H9 (cell line): ENCODE measurements around the gene BAIAP2. TPM values are rescaled to one million over a fixed set of nuclear protein-coding genes. Genes with fewer than 3 reads are reported as not detected.
A peak's percentile ranks its signal among the peaks of the same experiment; 100 is the strongest.

Experiments used
- DNase-seq: peaks from one replicate; pipeline ENCODE4 v3.0.0-alpha.2; 2017
- H2AFZ ChIP-seq: one replicate; pipeline ENCODE4 v1.6.1; 2013; ENCODE audit warnings: mild to moderate bottlenecking, low read length, control low read depth, moderate library complexity
- H2AK5ac ChIP-seq: 2 replicates; pipeline ENCODE4 v1.6.1; 2013; ENCODE audit warnings: low read length, control low read depth, mixed read lengths; ENCODE audit not compliant: insufficient read length
- H2BK120ac ChIP-seq: one replicate; pipeline ENCODE4 v1.6.1; 2013; ENCODE audit warnings: low read depth, mild to moderate bottlenecking, low read length, control low read depth, inconsistent platforms; ENCODE audit not compliant: poor library complexity, severe bottlenecking
- H2BK12ac ChIP-seq: 2 replicates; pipeline ENCODE4 v1.6.1; 2013; ENCODE audit warnings: low read length, control low read depth, mixed read lengths, low read depth; ENCODE audit not compliant: insufficient read length
- H2BK15ac ChIP-seq: 2 replicates; pipeline ENCODE4 v1.6.1; 2013; ENCODE audit warnings: low read depth, low read length, control low read depth
- H2BK20ac ChIP-seq: one replicate; pipeline ENCODE4 v1.6.1; 2013; ENCODE audit warnings: low read depth, mild to moderate bottlenecking, low read length, control low read depth, inconsistent platforms; ENCODE audit not compliant: poor library complexity, severe bottlenecking
- H2BK5ac ChIP-seq: 2 replicates; pipeline ENCODE4 v1.6.1; 2013; ENCODE audit warnings: low read length, control low read depth, mixed read lengths; ENCODE audit not compliant: insufficient read length
- H3K14ac ChIP-seq: 2 replicates; pipeline ENCODE4 v1.6.1; 2013; ENCODE audit warnings: low read length, control low read depth; ENCODE audit not compliant: insufficient read depth
- H3K18ac ChIP-seq: 2 replicates; pipeline ENCODE4 v1.6.1; 2013; ENCODE audit warnings: low read depth, mild to moderate bottlenecking, mixed read lengths, low read length, control low read depth; ENCODE audit not compliant: insufficient read length
- H3K23ac ChIP-seq: 2 replicates; pipeline ENCODE4 v1.6.1; 2013; ENCODE audit warnings: low read length, control low read depth, mixed read lengths, low read depth; ENCODE audit not compliant: insufficient read length
- H3K23me2 ChIP-seq: 2 replicates; pipeline ENCODE4 v1.6.1; 2013; ENCODE audit warnings: low read depth, mild to moderate bottlenecking, mixed read lengths, low read length, control low read depth; ENCODE audit not compliant: insufficient read length, poor library complexity, severe bottlenecking
- H3K27ac ChIP-seq: 2 replicates; pipeline ENCODE4 v1.5.1; 2013; ENCODE audit warnings: low read length, control low read depth, mixed read lengths, low read depth; ENCODE audit not compliant: insufficient read length
- H3K27me3 ChIP-seq: 2 replicates; pipeline ENCODE4 v1.6.1; 2013; ENCODE audit warnings: low read length, control low read depth, inconsistent platforms; ENCODE audit not compliant: insufficient read depth
- H3K4ac ChIP-seq: 2 replicates; pipeline ENCODE4 v1.6.1; 2013; ENCODE audit warnings: low read depth, mild to moderate bottlenecking, control low read depth, inconsistent platforms, low read length, moderate library complexity
- H3K4me1 ChIP-seq: 2 replicates; pipeline ENCODE4 v1.6.1; 2013; ENCODE audit warnings: low read length, control low read depth, inconsistent platforms; ENCODE audit not compliant: insufficient read depth
- H3K4me2 ChIP-seq: 2 replicates; pipeline ENCODE4 v1.6.1; 2013; ENCODE audit warnings: low read length, control low read depth, mixed read lengths; ENCODE audit not compliant: insufficient read length, insufficient read depth
- H3K56ac ChIP-seq: 2 replicates; pipeline ENCODE4 v1.6.1; 2013; ENCODE audit warnings: low read depth, mild to moderate bottlenecking, mixed read lengths, low read length, control low read depth; ENCODE audit not compliant: insufficient read length
- H3K79me1 ChIP-seq: 2 replicates; pipeline ENCODE4 v1.6.1; 2013; ENCODE audit warnings: low read depth, mild to moderate bottlenecking, moderate library complexity, low read length, control low read depth, inconsistent platforms; ENCODE audit not compliant: insufficient read depth, poor library complexity, severe bottlenecking
- H3K79me2 ChIP-seq: 2 replicates; pipeline ENCODE4 v1.6.1; 2013; ENCODE audit warnings: low read length, control low read depth, inconsistent platforms; ENCODE audit not compliant: insufficient read depth
- H3K9ac ChIP-seq: 2 replicates; pipeline ENCODE4 v1.6.1; 2013; ENCODE audit warnings: low read length, control low read depth, mixed read lengths; ENCODE audit not compliant: insufficient read length; ENCODE audit errors: extremely low read depth
- H3K9me3 ChIP-seq: one replicate; pipeline ENCODE4 v1.6.1; 2013; ENCODE audit warnings: low read depth, low read length, inconsistent platforms; ENCODE audit not compliant: control insufficient read depth
- H3T11ph ChIP-seq: one replicate; pipeline ENCODE4 v1.6.1; 2013; ENCODE audit warnings: mild to moderate bottlenecking, low read length, control low read depth, inconsistent platforms
- H4K20me1 ChIP-seq: one replicate; pipeline ENCODE4 v1.6.1; 2013; ENCODE audit not compliant: control insufficient read depth, insufficient read length, insufficient read depth
- H4K5ac ChIP-seq: 2 replicates; pipeline ENCODE4 v1.6.1; 2013; ENCODE audit warnings: low read depth, mild to moderate bottlenecking, mixed read lengths, low read length, control low read depth; ENCODE audit not compliant: insufficient read length
- H4K8ac ChIP-seq: replicated peaks from 2 replicates; pipeline ENCODE4 v1.6.1; 2013; ENCODE audit warnings: low read length, control low read depth, mixed read lengths, low read depth; ENCODE audit not compliant: insufficient read length
- H4K91ac ChIP-seq: 2 replicates; pipeline ENCODE4 v1.6.1; 2013; ENCODE audit warnings: low read depth, mild to moderate bottlenecking, moderate library complexity, mixed read lengths, low read length, control low read depth; ENCODE audit not compliant: insufficient read length
- H3K27ac Mint-ChIP-seq, 3 experiments: 2 replicates in 2 of 3; 3 replicates in 1 of 3; pipeline ENCODE4 v1.8.0; 2020 to 2021; ENCODE audit warnings: mixed read lengths in 3 of 3, mild to moderate bottlenecking in 1 of 3, moderate library complexity in 1 of 3
- H3K27me3 Mint-ChIP-seq: 2 replicates; pipeline ENCODE4 v1.8.0; 2021; ENCODE audit warnings: low read depth, mild to moderate bottlenecking, moderate library complexity, mixed read lengths
- H3K36me3 Mint-ChIP-seq, 3 experiments: 2 replicates in 2 of 3; 3 replicates in 1 of 3; pipeline ENCODE4 v1.8.0; 2020 to 2021; ENCODE audit warnings: low read depth in 3 of 3, mixed read lengths in 3 of 3; ENCODE audit not compliant: insufficient read depth in 1 of 3
- H3K4me1 Mint-ChIP-seq, 2 experiments: 2 replicates each; pipeline ENCODE4 v1.8.0; 2020; ENCODE audit warnings: mixed read lengths in 2 of 2
- H3K4me3 Mint-ChIP-seq, 2 experiments: 2 replicates in 1 of 2; 3 replicates in 1 of 2; pipeline ENCODE4 v1.8.0; 2020 to 2021; ENCODE audit warnings: mild to moderate bottlenecking in 2 of 2, mixed read lengths in 2 of 2, moderate library complexity in 1 of 2
- H3K9me3 Mint-ChIP-seq, 2 experiments: 2 replicates in 1 of 2; 3 replicates in 1 of 2; pipeline ENCODE4 v1.8.0; 2020; ENCODE audit warnings: mild to moderate bottlenecking in 2 of 2, mixed read lengths in 2 of 2, moderate library complexity in 1 of 2
- WGBS: extraction: QIAGEN DNeasy Blood & Tissue Kit; methylation state at CpG from one replicate; pipeline ENCODE4 v1.1.7; 2013; ENCODE audit warnings: missing lambda C conversion rate, low lambda C conversion rate, mixed read lengths; ENCODE audit not compliant: insufficient read length; ENCODE audit errors: extremely low coverage; 5-methylcytosine and 5-hydroxymethylcytosine counted together
- total RNA-seq: library from RNA; stranded (reverse); gene quantifications from 2 replicates; pipeline ENCODE4 v1.2.1, GENCODE V29; 2021
- TF ChIP-seq, protein P1 (sequence below): fragments of 200-600 bp; sonication (generic); conservative IDR thresholded peaks from 3 replicates; pipeline ENCODE4 v1.8.0; 2021; ENCODE audit warnings: antibody characterized with exemption, mild to moderate bottlenecking

BAIAP2 gene
- total RNA-seq, 1 experiment from 2014 or later = 27.8 TPM

GRCh38 chr17:81068411-81069134, 33.6 kb downstream of the BAIAP2 start:
- no peak overlapping the region for H4K5ac ChIP-seq
- no peaks in the 10 kb centered on the region for H3K4me1 ChIP-seq
- no peak overlapping the region for H3K56ac ChIP-seq
- TF ChIP-seq, protein P1, sequence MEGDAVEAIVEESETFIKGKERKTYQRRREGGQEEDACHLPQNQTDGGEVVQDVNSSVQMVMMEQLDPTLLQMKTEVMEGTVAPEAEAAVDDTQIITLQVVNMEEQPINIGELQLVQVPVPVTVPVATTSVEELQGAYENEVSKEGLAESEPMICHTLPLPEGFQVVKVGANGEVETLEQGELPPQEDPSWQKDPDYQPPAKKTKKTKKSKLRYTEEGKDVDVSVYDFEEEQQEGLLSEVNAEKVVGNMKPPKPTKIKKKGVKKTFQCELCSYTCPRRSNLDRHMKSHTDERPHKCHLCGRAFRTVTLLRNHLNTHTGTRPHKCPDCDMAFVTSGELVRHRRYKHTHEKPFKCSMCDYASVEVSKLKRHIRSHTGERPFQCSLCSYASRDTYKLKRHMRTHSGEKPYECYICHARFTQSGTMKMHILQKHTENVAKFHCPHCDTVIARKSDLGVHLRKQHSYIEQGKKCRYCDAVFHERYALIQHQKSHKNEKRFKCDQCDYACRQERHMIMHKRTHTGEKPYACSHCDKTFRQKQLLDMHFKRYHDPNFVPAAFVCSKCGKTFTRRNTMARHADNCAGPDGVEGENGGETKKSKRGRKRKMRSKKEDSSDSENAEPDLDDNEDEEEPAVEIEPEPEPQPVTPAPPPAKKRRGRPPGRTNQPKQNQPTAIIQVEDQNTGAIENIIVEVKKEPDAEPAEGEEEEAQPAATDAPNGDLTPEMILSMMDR = no peak
- H2BK120ac ChIP-seq = no peak overlapping the region
- no peak overlapping the region for H2BK5ac ChIP-seq
- H2AFZ ChIP-seq = no peak overlapping the region
- WGBS = no CpG with 5 or more reads among the region's 26 CpGs
- Mint-ChIP-seq H3K4me3 (no peak overlapping the region), H3K9me3 (no peaks in the 10 kb centered on the region), H3K27ac (peak overlapping the region in 2 of 3 experiments; percentile 23 to 65; a peak in 2 of 7 replicates), H3K27me3 (no peaks in the 10 kb centered on the region), H3K4me1 (peaks cover 11 to 14% of the 10 kb centered on the region in 2 experiments), H3K36me3 (no peaks in the 10 kb centered on the region; a peak in 2 of 7 replicates)
- no peaks in the 10 kb centered on the region for H3K79me2 ChIP-seq
- no peak overlapping the region for H3K4me2 ChIP-seq
- no peak overlapping the region for H4K91ac ChIP-seq
- H3K14ac ChIP-seq = no peak overlapping the region
- H3K27me3 ChIP-seq = no peaks in the 10 kb centered on the region
- H3K23me2 ChIP-seq = no peaks in the 10 kb centered on the region
- no peak overlapping the region for H3K27ac ChIP-seq
- no peak overlapping the region for H3K4ac ChIP-seq
- no peaks in the 10 kb centered on the region for H3K9me3 ChIP-seq
- no peak overlapping the region for H2BK20ac ChIP-seq
- no peak overlapping the region for H3K23ac ChIP-seq
- no peaks in the 10 kb centered on the region for H4K20me1 ChIP-seq
- no peaks in the 10 kb centered on the region for H3K79me1 ChIP-seq
- H4K8ac ChIP-seq = no peak overlapping the region
- H2AK5ac ChIP-seq = no peak overlapping the region
- H3K9ac ChIP-seq = no peak overlapping the region
- no peak overlapping the region for H2BK12ac ChIP-seq
- no peak overlapping the region for H3K18ac ChIP-seq
- no peak for DNase-seq
- no peak overlapping the region for H3T11ph ChIP-seq
- H2BK15ac ChIP-seq = no peak overlapping the region
